NCI-H226 (cell line): ENCODE results near the gene COL6A1.

Source experiments
- DNase-seq: peaks from one replicate; pipeline ENCODE4 v3.0.0-alpha.2; 2015

Gene COL6A1

DNA sequence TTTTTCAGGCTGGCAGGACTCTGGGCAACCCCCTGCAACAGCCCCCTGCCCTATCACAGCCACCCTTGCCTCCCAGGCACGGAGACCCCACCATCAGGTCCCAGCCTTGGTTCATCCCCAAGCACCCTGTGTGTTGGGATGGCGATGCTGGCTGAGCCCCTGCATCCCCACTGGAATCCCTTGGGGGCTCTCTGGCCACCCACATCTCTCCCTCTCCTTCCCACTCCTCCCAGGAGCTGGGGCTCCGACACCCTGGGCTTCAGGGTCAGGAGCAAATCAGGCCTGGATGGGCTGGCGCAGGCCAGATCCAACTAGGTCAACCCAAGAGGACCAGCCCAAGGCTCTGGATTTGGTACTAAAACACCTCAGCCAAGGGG lies 25.9 kb downstream of the COL6A1 start:
- no peak for DNase-seq

DNA sequence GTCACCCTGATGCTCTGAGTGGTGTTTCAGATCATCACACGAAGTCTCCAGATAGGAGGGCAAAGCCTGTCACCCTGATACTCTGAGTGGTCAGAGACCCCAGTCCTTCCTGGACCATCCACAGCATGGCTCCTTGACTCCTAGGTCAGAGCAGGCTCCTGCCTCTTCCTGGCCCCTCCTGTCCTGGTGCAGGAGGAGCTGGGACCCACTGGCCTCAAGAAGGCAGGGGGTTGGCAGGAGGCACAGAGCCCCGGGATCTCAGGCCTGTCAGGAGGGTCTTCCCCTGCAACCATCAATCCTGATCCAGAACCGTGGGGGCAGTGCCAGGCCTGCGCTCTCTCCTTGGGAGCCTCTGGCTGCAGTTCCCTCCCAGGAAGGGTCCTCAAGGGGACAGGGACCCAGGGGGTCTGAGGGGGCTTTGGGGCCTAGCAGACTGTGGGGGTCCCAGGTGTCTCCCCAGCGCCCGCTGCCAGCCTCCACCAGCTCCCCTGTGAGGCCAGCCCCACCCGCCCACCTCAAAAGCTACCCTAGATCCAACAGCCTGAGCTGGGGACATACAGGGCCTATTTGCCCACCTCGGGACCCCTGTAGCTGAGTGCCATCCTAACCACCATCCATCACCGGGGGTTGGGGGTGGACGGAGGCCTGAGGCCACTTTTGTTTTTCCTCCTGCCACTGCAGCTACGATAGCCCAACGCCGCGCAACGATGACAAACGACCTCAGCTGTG lies 27.5 kb downstream of the COL6A1 start:
- no peak for DNase-seq

DNA sequence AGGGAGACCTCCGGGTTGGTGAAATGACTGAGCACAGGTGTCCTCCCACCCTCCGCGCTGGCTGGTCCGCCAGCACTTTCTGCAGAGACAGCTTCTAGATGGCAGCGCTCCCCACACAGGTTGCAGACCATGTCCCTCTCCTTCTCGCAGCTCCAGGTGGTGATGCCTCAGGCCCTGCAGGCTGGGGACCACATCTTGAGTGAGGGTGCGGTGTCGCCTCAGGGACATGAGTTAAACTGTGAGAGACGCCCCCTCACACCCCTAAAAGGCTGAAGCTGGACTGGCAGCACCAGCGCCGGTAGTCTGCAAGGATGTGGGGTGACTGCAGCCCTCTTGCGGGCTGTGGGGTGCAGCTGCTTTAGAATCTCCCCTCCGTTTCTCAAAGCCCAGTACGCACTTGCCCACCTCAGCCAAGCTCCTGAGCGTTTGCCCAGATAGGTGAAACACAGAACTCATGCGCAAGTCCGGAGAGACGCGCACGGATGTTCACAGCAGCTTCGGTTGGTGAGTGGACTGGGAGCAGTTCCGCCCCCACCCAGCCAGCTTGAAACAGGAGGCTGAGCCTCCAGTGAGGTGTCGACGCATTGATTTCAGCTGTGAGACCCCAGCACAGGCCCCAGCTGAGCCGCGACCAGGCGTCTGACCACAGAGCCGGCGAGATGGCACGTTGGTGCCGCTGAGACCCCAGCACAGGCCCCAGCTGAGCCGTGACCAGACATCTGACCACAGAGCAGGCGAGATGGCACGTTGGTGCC lies 28.6 kb downstream of the COL6A1 start:
- no peak for DNase-seq

DNA sequence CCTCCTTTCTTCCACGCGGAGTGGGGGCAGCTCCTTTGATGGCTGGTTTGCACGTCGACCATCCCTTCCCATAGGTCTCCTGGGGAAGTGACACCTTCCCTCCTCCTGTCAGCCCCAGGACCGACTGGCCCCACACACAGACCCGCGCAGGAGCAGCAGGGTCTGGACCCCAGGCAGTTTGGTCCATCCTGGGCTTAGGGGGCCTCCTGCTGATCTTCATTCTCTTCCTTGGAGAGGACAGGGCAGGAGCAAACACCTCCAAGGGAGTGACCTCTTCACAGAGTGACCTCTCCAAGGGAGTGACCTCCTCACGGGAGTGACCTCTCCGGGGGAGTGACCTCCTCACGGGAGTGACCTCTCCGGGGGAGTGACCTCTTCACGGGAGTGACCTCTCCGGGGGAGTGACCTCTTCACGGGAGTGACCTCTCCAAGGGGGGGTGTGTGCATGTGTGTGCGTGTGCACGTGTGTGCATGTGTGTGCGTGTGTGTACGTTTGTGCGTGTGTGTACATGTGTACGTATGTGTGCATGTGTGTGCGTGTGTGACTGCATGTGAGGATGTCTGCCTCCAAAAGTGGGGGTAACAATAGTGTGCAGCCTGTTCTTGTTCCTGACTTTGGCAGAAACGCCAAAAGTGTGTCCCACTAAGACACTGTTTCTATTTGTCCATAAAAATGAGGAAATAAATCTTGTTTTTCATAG lies 29.8 kb downstream of the COL6A1 start:
- no peak for DNase-seq

DNA sequence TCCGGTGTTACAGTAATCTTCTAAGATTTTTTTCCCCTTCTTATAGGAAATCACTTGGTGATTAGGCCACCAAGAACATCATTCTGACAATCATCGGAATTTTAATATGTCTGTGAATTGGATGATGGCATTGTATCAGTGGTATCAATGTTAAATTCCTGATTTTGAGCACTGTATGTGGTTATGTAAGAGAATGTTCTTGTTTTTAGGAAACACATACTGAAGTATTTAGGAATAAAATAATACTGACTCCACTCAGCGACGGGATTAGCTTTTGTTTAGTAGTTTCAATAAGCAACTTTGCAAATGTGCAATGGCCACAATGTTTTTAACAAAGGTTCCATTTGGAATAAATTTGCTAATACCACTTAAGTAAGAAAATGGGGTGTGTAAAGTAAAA lies 30.6 kb downstream of the COL6A1 start:
- DNase-seq: no peak

DNA sequence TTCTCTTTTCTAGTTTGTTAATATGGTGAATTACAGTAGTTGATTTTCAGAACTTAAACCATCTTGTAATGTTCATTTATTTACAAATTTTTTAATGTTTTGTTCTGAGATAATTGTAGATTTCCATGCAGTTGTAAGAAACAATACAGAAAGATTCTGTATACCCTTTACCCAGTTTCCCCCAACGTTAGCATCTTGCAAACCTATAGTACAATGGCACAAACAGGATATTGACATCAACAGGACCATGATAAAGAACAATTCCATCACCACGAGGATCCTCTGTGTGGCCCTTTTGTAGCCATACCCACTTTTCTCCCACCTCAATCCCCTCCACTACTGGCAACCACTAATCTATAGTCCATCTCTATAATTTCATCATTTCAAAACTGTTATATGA lies 33.3 kb downstream of the COL6A1 start:
- DNase-seq: no peak

DNA sequence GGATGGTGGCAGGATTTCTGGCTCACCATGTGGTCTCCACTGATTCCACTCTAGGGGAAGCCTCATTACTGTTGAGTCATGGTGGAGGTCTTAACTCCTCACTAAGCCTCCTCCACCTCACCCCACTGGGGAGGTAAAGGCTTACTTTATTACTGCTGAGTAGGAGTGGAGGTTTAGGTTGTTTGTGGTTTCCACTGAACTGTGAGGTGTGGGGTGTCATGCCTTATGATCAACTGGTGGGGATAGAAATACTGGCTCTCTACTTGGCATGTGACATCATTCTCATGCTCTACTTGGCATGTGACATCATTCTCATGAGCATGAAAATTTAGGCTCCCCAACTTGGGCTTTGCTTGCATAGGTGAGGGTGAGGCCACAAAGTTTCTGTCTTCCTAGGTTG lies 35.6 kb downstream of the COL6A1 start:
- no peak for DNase-seq

DNA sequence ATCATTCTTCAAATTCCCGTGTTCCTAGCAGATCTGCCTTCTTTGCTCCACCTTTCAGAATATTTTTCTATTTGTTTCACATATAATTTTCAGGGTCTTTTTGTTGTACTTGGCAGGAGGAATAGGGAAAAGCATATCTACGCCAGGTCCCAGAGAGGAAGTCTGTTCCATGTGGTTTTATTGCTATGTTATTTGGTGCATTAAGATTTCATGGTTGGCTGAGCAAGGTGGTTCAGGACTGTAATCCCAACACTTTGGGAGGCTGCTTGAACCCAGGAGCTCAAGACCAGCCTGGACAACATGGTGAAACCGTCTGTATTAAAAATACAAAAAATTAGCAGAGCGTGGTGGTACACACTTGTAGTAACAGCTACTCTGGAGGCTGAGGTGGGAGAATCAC lies 36.1 kb downstream of the COL6A1 start:
- DNase-seq: no peak

DNA sequence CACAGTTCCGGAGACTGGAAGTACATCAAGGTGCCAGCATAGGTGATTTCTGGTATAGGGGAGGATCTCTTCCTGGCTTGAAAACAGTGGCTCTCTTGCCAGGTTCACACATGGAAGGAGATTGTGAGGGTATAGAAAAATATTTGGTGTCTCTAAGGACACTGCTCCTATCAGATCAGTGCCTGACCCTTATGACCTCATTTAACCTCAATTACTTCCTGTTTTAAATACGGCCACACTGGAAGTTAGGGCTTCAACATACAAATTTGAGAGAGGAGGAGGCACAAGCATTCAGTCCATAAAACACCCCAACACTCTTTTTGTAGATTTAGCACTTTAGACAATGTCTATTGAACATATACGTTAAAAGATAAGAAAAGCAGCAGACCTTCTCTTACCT lies 37.0 kb downstream of the COL6A1 start:
- no peak for DNase-seq

DNA sequence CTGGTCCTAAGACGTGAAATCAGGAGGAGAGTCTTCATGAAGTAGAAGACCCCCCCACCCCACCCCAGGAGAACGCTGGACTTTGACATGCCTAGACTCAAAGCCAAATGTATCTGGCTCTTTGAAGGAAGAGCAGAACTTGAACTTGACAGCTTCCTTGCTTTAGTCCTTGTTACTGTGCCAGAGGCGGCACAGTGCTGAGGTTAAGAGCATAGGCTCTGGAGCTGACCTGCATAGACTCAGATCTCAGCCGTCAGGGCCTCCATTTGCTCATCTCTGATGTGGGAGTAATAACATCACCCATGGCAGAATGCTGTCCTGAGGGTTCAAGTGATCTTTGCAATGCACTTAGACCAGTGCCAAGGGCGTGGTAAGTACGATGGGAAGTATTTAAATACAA lies 39.0 kb downstream of the COL6A1 start:
- no peak for DNase-seq

DNA sequence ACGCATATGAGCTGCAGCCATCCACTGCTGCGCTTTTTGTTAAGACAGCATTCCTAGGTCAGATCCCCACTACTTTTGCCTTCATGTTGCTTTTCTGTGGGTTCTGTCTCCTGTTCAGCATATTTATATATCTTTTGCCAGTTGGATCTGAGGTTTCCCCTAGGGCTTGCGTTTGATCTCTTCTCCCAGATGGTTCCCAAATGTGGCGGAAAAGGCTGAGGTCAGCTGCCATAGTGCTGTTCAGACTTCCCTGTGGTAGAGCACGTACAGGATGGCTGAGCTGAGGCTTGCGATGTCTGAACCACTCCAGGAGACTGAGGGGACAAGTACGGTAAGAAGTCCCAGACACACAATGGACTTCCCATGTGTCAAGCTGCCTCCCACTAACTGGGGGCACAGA lies 39.8 kb downstream of the COL6A1 start:
- no peak for DNase-seq

DNA sequence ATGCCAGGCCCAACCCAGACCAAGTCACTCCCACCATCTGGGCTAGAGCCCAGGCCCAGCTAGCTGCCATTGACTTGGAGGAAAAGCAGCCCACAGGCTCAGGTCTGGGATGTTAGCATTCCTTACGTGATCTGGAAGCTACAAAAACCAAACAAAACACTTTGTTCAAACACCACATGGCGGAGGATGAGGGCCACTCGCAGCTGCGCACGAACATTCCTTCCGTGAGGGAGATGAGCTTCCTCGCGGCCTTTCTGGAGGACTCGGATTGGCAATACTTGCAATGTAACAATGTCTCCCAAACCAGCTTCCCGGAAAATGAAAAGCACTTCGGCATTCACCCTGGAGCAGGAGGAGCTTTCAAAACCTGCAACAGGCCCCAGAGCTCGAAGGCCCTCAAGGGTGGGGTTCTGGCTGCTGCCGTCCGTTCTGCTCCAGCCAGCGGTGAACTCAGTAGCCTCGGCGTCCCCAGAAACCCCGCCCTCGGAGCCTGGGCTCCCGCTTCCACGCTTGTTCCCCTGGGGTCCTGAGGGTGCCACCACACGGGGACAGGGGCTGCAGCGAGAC lies 40.5 kb downstream of the COL6A1 start:
- no peak for DNase-seq

DNA sequence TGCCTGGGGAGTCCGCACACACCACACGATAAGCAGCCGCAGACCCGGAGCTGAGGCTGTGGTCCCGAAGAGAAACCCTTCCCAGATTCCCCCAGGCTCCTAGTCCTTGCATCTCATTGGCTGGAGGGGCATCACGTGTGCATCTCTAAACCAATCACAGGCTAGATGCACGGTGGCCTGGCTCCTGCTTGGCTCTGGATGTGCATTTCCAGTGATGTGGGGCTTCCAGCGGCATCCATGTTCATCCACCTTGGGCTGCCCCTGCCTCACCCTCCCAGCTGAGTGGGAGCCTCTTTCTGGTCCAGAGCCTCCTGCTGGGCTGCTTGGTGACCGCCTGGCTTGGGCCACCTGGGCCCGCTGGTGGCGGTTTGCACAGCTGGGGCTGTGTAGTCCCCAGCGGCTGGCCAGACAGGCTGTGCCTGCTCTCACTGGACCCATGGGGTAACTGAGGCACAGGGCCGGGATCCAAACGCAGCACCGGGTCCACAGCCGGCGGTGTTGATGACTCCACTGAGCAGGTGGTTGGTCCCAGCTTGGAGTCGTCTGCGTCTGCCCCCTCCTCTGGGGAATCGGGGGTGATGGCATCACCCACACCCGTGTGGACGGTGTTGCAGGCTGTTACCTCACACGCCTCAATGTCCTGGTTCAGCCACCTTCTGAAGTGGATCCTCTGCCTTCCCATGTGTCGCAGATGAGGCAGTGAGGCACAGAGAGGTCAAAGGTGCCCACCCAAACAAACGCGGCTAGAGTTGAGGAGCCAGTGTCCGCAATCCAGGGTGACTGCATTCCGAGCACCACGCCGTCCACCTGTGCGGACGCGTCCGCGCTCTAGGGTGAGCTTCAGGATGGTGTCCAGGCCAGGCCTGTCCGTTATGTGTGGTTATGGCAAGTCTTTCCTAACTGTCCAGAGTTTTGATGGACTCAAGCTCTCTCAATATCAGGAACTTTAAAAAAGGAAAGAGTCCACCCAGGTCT lies 41.3 kb downstream of the COL6A1 start:
- no peak for DNase-seq

DNA sequence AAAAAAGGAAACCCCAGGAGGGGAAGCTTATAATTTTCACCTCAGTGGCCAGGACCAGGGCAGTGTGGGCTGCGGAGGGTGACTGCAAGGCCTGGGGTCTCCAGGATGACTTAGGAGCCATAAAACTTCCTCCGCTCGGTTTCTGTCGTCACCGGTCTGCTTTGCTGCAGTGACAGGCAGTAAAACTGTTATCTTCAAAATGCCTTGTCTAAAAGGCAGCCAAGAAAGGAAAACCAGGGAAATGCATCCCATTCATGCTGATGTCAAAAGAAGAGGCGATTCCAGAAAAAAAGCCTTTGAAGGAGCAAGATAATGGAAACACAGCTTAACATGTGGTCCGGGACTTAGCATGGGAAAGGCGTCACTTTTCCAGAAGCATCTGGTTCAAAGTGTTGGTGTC lies 42.0 kb downstream of the COL6A1 start:
- DNase-seq: no peak

DNA sequence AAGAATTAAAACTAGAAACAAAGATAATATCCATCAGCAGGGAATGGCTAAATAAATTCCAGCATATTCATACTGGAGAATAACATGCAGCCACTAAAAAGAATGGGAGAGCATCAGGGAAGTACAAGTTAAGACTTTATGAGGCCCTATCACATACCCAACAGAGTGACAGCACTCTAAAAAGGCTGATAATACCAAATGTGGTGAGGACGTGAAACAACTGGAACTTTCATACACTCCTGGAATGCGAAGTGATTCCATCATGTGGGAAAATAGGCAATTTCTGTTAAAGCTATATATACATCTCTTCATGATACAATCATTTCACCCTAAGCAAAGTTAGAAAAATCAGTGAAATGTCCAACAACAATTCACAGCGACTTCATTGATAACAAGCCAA lies 42.6 kb downstream of the COL6A1 start:
- DNase-seq: no peak

DNA sequence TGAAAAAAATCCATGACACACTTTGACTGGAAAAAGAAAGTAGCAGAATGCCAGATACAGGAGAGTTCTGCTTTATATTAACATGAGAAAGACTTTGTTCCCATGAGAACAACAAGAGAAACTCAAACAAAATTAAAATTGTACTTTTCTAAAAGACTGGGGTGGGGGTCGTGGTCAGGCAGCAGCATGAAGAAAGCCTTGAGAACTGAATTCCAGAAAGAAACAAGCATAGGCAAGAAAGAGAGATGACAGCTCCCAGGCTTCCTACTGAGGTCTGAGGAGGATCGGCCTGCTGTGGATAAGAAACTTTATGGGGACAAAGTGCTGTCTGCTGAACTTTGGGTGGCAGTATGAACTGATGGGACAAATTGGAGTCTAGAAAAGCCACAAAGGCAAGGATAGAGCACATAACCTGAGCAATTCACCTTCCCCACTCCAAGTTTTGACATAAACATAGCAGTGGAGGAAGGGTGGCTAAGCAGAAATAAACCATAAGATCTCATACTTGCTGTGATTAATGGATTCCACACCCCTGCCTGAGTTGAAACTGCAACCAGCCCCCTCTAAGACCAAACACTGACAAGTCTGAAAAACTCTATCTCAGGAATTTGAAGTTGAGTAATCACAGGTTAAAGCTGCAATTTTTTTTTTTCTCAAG lies 43.7 kb downstream of the COL6A1 start:
- DNase-seq: peak; percentile 87

DNA sequence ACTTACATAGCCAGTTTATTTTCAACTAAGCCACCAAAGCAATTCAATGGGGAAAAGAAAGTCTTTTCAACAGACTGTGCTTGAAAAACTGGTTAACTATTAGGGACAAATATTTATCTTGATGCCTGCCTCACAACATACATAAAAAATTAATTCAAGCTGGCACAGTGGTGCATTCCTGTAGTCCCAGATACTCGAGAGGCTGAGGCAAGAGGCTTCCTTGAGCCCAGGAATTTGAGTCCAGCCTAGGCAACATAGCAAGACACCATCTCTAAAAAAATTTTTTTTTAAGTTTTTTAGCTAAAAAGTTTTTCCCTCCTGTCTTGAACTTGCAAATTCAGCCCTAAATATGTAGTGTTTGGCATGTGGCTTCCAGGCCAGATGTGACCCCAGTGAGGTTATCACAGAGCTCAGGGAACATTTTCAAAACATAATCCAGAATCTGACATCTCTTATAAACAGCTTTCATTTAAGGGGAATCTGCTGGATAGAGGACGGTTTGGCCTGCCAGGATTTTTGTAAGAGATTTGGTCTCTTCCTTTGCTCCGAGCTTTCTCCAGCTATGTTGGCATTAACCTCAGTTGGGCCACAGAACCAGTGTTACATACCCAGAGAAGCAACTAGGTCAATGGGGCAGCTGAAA lies 46.4 kb downstream of the COL6A1 start:
- DNase-seq: no peak

DNA sequence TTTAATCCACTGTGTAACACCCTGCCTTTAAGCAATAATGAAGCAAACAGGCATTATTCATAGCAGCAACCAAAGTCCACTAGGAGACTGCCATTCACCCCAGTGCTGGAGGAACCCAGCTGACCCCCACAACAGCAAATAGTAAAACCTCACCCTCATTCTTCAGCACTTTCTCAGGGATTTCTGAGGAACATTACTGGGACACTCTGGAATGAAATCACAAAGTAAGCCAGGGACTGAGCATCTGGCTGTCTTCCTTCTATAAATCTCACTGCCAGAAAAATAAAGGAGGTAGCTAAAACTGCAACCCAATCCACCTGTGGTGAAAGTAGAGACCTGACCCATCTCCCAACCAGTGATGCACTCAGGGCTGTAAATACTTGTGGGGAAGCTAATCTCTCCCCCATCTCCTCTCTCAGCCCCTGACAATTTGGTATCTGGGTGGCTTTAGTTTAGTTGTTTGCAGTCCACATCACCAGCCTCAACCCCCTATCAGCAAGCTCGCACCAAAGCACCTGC lies 47.1 kb downstream of the COL6A1 start:
- DNase-seq: no peak

DNA sequence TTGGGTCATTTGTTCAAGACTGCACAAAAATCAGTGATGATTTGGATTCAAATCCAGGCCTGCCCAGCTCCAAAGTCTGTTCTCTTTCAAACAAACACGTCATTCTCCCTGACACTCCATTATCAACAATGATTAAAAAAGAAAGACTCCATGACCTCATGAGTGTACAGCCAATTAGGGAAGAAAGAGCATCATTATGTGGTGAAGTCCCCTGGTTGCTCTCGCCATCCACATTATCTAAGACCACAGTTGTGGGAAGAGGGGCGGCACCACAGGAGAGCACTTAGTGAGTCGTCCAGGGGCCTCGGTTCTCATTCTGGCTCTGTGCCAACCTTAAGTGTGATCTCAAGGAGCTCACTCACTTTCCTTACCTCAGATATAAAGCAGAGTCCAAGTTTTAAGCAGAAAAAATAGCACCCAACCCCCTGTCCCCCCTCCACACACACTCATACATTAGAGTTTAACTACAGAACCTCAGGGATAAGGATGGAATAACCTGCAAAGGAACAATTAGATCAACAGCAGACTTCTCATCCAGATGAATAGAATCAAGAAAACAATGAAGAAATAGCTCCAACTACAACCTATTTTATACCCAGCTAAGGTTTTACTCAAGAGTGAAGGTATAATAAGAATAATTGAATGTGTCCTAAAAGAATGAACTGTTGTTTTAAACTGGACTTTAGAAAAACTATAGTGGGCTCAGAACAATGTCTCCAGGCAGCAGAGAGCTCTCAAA lies 47.8 kb downstream of the COL6A1 start:
- no peak for DNase-seq

DNA sequence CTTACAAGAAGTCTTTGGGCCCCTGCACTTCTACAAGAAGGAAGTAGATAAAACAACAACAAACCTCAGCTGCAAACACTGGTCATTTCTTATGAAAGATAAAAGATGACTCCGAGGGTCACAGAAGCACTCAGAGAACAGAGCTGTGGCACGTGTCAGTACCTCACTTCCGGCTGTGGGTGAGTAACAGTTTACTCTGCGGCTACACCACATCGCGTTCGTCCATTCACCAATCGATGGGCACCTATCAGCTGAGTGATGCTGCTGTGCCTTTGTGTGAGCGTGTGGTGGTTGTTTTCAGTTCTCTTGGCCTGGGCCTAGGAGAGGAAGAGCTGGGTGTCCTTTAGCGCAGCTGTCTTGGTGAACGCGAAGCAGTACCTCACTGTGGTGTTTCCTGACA lies 49.9 kb downstream of the COL6A1 start:
- DNase-seq: no peak

DNA sequence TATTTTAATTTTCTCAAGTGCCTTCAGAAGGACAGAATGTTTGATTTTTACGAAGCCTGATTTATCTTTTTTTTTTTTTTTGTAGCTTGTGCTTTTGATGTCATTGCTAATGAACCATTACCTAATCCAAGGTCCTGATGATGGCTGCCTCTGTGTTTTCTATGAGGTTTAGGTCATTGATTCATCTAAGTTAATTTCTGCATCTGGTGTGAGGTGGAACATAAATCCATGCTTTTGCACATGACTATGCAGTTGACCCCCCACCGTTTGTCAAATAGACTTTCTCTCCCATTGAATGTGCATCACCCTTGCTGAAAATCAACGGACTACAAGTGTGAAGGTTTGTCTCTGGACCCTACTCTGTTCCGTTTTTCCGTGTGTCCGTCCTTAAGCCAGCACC lies 50.5 kb downstream of the COL6A1 start:
- no peak for DNase-seq
